NCI-H187 (cell line): Measurements from ENCODE around the gene HDHD5.

ENCODE experiments used
- DNase-seq, 2 experiments: peaks; one replicate each; lab custom pipeline; 2025; lab: John Stamatoyannopoulos, UW

Gene HDHD5

GRCh38 chr22:17105143-17106129, 53.6 kb downstream of the HDHD5 start:
- DNase-seq: no peak

GRCh38 chr22:17104336-17104935, 54.6 kb downstream of the HDHD5 start:
- DNase-seq: no peak

GRCh38 chr22:17103351-17103750, 55.7 kb downstream of the HDHD5 start:
- DNase-seq: no peak

GRCh38 chr22:17102297-17102667, 56.8 kb downstream of the HDHD5 start:
- DNase-seq: no peak

- DNase-seq: no peak
Observed at GRCh38 chr22:17101475-17102296, 57.4 kb downstream of the HDHD5 start.

GRCh38 chr22:17100621-17101020, 58.5 kb downstream of the HDHD5 start:
- no peak for DNase-seq

- no peak for DNase-seq
Observed at GRCh38 chr22:17098379-17098819, 60.7 kb downstream of the HDHD5 start.

GRCh38 chr22:17097701-17098100, 61.4 kb downstream of the HDHD5 start:
- no peak for DNase-seq

- no peak for DNase-seq
Observed at GRCh38 chr22:17097062-17097461, 62.0 kb downstream of the HDHD5 start.

- no peak for DNase-seq
Observed at GRCh38 chr22:17096071-17096470, 63.0 kb downstream of the HDHD5 start.

- DNase-seq: no peak
Observed at GRCh38 chr22:17095538-17095937, 63.5 kb downstream of the HDHD5 start.

- no peak for DNase-seq
Observed at GRCh38 chr22:17093081-17093480, 66.0 kb downstream of the HDHD5 start.

GRCh38 chr22:17091851-17092250, 67.2 kb downstream of the HDHD5 start:
- DNase-seq: no peak

GRCh38 chr22:17090550-17090949, 68.5 kb downstream of the HDHD5 start:
- no peak for DNase-seq
